Sigmoid colon (tissue), 4 donors: ENCODE measurements around the gene PSMA5.

Source experiments
- CTCF ChIP-seq, 4 experiments: fragments of 450-650 bp in 3 of 4; fragments of 200-600 bp in 1 of 4; IDR thresholded peaks; one replicate each; pipeline ENCODE4 v1.5.1; 2016 to 2019; ENCODE audit warnings: antibody characterized with exemption in 4 of 4, mild to moderate bottlenecking in 3 of 4, moderate library complexity in 2 of 4
- EP300 ChIP-seq, 4 donors: sonication (generic); formaldehyde crosslinking; IDR thresholded peaks; one replicate each; pipeline ENCODE4 v1.6.1; 2017; ENCODE audit warnings: antibody characterized with exemption in 4 of 4
- POLR2A ChIP-seq, 2 donors: fragments of 450-650 bp; IDR thresholded peaks; one replicate each; pipeline ENCODE4 v1.6.1; 2016; ENCODE audit warnings: antibody characterized with exemption in 2 of 2, mild to moderate bottlenecking in 2 of 2, moderate library complexity in 2 of 2
- POLR2AphosphoS5 ChIP-seq, 4 donors: sonication (generic); formaldehyde crosslinking; IDR thresholded peaks; one replicate each; pipeline ENCODE4 v1.6.1; 2017; ENCODE audit warnings: antibody characterized with exemption in 4 of 4

- TF ChIP-seq CTCF (IDR thresholded peaks at IDR 0.05) (peak; percentile 53 to 69 (median 62)), POLR2A (IDR thresholded peaks at IDR 0.05) (no peak), POLR2AphosphoS5 (IDR thresholded peaks at IDR 0.05) (peak in 1 of 4 donors; percentile 11), EP300 (IDR thresholded peaks at IDR 0.05) (no peak)
Observed at GRCh38 chr1:109399326-109399957, 26.8 kb downstream of the PSMA5 start.
